ENCODE results near the gene TMEM163.

Gene TMEM163

DNA sequence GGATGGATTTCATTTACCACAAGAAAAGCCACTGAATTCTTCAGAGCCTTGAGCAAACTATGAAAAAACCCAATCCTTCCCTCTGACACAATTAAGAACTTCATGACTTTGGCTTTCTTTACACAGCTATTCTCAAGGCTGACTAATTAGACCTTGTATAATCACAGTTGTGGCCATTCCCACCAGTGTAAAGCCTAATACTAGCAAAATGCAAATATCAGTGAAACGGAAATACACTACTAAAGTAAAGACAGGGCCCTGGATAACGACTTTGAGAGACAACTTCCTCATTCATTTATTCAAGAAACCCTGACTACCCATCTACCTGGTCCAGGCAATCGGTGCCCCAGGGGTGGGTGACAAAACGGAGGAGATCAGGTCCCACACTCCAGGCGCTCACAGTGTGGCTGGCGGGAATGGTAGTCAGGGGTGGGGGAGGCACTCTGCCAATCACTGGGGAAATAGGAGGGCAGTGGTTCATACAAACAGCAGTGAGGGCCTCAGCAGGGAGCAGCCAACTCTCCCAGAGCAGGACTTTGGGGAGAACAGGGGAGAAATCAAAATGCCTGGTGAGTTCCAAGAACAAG lies 28.1 kb downstream of the TMEM163 start:
- no peak for DNase-seq

DNA sequence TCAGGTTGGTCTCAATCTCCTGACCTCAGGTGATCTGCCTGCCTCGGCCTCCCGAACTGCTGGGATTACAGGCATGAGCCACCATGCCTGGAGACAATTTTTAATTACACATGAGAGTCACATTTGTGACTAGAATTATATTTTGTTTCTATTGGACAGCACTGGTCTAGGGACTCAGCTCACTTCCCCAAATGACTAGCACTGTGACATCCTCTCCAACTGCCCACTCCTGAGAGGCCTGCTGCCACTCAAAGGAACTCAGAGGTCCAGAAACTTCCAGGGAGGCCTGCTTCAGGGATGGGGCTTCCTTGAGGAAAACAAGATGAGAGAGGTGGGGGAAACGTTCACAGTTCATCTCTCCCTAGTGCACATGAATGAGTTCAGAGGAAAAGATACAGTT lies 29.5 kb downstream of the TMEM163 start:
- no peak for DNase-seq

DNA sequence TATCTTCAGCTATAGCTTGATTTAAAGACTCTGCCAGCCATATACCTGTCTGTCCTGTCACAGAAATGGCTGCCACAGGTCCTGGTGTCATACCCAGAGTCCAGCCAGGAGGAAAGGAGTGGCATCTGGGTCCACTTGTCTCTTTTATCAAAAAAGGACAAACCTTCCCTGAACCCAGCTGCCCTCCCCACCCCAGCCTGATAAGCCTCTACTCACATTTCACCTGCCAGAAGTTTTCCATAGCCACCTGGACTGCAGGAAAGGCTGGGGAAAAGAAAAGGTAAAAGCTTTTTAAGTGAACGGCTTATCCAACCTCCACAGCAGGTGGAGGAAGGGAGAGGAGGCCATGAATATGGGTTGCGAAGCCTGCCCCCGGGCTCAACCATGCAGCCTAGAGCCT lies 32.8 kb downstream of the TMEM163 start:
- DNase-seq, result no peak

DNA sequence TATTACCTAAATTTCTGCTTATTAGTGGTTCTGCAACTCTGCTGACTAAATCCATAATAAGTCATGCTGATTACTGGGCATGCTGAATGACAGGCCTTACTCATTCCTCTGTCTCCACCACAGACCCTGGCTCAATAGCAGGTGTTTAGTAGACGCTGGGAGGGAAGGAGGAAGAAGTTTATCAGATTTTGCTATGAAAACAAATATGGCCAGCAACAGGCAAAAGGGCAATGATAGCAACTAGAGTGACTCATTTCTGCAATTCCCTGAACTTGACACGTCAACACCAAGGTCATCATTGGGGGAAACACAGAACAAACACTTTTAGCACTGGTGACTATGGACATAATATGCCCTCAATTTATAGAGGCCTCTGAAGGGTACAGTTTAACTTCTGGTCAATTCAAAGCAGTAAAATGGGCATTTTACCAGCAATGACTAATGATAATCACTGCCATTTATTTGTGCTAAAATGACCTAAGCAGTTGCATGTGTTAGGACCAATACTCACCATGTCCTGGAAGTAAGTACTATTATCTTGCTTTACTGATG lies 35.2 kb downstream of the TMEM163 start:
- no peak for DNase-seq

DNA sequence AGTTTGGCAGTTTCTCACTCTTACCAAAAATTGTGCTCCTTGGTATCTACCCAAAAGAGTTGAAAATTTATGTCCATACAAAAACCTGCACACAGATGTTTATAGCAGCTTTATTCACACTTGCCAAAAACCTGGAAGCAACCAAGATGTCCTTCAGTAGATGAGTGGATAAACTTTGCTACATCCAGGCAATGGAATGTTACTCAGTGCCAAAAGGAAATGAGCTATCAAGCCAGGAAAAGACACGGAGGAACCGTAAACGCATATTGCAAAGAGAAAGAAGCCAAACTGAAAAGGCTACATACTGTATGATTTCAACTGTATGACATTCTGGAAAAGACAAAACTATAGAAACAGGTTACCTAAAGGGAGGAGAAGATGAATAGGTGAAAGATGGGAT lies 36.1 kb downstream of the TMEM163 start:
- no peak for DNase-seq

DNA sequence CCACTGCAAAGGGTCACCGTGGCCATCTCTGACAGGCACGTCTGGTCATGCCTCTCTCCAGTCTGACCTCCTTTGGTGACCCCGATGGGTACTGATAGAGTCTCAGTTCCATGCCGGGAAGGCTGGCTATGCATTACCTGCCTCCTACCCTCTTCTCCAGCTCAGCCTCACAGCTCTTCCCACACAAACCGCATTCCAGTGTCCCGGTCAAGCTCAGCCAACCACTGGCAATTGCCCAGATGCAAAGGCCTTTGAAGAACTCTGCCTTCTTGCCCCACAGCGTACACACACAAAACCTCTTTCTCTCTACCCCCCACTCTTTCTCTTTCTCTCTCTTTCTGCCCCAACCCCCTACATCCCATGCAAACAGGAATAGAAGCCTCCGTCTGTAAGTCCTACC lies 37.6 kb downstream of the TMEM163 start:
- no peak for DNase-seq

DNA sequence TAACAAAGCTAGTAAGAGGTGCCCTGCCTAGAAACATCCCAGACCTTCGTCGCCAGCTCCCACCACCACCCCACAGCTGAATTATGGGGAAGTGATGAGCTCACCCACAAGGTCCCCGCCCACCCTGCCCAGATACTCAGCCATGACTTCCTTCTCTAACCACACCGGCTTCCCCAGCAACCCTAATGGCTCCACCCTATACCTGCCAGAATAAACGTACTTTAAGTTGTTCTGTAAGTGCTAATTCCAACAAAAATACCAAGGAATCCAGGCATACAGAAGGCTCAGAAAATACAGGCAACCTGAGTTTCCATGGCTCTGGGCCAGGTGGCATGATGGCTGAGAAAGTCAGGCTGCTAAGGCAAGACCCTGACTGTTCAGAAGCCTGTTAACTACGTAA lies 39.1 kb downstream of the TMEM163 start:
- peak; percentile 32 for DNase-seq

DNA sequence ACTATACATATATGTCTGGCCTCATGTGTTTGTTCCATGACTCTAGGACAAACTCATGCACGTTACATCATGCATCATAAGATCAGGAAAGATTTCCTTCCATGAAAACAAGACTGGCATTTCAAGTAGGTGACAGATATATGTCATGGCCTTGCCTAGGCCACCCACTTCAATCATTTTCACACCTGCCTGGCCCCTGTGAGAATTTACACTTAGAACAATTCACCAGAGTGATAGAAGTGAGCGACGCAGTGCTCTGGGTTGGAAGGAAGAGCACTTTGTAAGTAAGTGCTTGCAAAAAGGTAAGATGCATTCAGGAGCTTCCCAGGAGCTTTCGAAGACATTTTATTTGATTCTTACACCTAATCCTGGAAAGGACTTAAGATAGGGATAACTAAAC lies 39.5 kb downstream of the TMEM163 start:
- no peak for DNase-seq

DNA sequence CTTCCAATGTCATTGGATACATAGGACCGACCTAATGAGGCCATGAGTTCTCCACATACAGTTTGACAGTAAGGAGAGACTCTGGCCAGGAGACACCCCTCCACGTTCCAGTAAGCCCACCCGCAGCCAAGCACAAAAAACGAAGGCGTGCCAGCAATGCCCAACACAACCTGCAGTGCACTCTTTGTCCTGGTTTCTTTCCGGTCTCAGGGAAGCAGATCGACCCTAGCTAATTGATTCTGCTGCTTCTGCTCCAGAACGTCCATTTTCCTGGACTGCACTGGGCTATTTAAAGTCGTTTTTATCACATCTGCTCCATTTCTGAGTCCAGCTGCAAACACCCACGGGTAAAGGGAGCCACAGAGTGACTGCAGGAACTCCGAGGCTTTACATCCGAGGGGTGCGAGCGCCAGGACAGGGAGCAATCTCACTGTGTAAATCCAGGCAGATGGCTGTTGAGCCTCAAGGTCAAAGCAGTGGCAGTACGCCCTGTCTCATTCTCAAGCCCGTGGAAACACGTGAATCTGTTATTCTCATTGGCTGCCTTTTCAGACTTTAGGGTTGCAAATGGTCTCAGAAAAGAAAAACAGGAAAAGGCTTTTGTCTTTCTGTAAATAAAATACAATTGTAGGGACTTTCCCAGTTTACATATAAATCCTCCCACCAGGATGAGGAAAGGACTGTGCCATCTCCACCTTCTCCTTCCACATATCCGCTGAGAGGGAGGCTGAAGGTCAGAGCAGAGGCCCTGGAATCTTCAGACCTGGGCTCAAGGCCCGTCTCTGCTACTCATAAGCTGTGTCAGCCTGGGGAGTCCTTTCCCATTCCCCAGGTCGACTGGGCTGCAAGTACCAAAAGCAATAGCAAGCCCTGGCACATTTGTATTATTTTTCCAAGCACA lies 40.7 kb downstream of the TMEM163 start:
- peak; percentile 76 for DNase-seq

DNA sequence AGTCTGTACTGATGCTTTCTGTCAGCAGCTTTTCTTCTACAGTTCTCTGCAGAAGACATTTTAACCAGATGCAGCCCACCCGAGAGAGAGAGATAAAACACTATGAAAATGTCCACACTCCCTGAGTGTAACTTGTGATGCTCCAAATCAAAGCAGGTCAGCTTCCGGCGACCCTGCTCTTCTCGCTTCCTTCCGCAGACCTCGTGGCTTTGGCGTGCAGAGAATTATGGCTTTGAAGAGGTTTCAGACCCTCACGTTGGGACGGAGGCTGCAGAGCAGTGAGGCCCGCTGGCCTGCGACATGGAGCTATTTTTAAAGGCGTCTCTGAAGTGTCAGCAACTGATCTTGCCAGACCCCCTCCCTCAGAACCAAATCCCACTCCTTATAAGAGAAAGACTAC lies 41.8 kb downstream of the TMEM163 start:
- no peak for DNase-seq

DNA sequence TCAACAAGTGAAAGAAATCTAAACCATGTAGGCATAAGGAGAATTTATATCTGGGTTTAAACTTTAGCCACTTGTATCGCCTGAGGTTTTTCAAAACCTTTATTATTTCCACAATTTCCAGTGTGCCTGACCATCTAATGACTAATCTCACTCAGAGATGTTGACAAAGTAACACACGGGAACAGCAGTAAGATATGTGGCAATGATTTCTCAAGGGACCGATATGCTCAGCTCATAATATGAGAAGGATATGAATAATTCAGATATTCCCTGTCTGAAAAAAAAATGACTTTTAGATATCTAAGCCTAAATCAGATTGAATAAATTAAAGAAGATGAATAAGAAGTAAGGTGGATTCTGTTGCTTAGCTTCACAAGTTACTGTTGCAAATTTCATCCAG lies 43.5 kb downstream of the TMEM163 start:
- no peak for DNase-seq

DNA sequence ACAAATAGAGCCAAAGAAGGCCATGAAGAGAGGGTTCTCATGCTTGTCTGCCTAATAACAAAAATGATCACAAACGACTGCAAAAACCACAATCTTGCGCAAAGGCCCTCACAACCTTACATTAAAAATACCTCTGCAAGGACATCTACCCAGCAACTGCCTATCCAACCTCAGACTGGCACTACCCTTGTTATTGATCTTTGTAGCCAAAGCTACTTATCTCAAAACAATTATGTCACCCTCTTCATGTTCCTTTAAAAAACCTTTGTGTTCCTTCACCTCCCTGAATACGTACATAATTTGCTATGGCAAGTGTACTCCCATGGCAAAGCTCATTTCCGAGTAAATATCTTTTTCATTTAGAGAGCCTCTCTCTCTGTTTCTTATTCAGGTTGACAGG lies 44.1 kb downstream of the TMEM163 start:
- DNase-seq, result no peak

DNA sequence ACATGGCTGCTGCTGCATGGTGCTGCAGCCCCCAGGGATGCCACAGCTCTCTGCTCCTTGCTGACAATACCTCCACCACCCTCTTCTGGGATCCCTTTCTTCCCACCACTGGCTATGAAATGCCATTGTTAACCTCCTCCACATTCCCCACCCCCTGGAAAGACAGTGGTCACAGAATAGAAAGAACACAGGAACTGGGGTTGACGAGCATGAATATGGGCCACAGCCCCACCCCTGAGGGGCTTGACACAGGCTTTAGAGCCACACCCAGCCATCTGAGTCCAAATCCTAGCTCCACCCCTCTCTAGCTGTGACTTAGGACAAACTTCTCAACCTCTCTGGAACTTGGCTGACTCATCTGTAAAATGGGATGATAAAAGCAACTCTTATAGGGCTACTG lies 47.3 kb downstream of the TMEM163 start:
- DNase-seq, result no peak

DNA sequence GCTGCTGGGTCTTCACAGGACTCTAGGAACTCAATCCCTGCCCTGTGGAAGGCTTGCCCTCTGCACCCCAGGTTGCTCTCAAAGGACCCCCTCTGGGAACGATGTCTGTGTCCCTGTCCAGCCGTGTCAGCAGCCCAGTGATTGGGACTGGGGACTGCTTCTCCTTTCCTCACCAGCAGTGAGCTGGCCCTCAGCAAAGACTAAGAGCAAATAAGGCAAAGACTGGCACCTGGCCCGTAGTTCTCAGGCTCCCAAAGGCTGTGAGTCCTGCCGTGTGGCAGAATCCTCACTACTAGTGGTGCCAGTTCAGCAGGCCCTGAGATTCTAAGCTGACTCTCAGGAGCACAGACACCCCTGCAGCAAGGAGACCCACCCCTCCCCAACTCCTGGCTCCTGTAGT lies 47.8 kb downstream of the TMEM163 start:
- DNase-seq, result no peak

DNA sequence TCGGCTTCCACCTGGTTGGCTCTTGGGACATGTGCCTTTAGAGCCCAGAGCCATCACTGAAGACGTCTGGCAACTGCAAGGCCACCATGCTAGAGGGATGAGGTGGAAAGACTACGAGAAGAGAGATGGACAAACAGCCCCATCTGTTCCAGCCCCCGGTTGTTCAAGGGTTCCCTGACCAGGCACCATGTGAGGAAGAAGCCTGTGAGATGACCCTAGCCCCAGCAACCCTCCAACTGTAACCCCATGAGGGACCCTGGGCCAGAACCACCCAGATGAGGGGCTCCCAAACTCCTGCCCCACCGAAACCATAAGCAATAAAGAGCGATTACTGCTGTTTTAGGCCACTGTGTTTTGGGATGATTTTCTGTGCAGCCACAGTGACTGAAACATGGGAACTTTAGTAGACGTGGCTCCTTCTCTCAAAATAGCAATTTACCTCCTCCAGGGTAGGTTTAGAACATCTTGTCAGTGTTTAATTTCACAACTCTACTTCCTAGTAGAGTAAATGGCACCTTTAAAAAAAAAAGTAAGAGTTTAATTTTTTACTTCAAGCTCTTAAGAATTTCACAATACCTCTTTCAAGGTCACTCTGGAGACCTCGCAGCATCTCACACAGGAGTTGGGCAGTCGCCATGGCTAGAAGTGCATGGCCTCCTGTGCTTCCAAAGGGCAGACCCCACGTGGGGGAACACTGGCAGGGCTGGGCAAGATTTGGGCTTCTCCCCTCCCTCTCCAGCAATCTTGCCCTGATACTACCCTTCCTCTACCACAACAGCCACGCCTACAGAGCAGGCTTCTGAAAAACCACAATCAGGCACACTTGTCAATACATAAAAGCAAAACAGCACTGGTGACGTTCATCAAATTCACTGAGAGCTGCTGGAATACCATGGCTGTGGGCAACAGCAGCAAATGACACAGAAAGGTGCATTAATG lies 48.8 kb downstream of the TMEM163 start:
- no peak for DNase-seq

DNA sequence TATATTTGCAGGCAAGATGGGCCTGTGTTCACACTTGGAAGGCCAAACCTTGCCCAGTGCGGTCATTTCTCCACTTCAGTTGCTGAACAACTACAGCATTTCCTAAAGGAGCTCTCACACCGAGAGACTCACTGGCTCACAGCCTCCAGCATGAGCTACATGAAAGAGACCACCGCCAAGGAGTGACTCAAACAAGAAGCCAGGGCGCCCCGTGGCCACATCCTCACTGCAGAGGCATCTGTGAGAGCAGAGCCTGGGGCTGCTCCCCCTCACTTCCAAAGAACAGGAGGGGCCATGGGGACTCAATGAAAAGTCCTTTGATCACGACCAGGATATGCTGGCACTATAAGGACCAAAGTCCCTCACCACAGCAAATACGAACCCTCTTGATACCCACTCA lies 50.0 kb downstream of the TMEM163 start:
- DNase-seq, result no peak

DNA sequence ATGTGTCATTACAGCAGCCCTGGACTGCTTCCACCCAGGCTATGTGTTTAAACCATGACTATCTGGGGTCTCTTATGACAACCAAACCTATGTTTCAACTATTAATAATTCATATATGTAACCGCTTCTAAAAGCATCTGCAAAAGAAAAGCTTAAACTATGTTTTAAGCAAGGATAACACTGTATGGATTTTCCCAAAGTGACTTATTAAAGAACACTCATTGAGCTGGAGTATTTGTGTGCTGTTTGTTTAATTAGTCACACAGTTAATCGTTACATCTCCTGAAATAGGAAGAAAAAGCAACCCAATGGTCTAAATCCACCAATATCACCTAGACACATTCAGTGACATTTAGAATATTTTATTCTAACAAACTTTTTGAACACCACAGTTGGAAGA lies 51.3 kb downstream of the TMEM163 start:
- no peak for DNase-seq

DNA sequence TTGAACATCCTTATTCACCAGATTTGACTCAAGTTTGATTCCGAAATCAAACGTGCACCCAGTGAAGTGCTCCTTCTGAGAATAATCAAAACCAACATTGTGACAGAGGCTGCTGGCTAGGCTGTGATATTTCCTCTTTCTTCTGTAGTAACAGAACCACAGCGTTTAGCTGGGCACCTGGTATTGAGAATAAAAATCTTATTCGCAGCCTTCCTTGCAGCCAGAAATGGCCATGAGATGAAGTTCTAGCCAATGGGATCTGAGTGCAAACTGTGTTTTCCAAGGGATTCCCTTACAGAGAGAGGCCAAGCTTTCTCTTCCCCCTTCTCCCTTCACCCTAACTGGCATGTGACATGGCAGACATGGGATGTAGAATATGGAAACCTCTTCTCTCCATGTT lies 51.7 kb downstream of the TMEM163 start:
- DNase-seq, result no peak

DNA sequence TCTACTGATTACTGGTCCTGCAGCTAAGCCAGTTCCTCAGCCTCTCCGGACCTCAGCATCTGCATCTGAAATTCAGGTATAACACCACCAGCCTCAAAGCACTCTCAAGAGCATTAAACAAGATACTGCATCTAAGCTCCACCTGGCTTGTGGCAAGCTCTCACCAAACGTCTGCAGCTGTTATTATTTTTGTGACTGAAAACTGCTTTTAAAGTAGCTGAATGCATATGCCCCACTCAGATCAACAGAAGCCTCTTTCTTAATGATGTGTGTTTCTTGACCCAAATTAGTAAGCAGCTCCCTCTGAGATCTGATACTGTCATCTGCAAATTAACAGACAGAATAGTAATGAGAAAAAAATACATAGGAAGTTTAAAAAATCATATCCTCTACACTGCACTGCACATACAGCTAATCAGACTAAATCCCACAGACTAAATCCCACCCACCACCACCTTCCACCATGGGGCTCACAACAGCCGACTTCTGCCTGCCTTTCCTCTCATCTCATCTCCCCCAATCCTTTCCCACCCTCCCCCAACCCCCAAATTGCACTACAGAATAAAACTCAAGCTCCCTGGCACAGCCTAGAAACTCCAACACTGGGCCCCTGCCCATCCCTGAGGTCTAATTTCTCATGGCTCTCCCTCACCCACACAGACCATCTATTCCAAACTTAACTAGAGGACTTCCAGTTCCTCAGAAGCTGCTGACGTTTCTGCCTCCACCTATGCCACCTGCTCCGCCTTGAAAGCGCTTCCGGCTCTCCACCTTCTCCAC lies 52.9 kb downstream of the TMEM163 start:
- DNase-seq, result no peak

DNA sequence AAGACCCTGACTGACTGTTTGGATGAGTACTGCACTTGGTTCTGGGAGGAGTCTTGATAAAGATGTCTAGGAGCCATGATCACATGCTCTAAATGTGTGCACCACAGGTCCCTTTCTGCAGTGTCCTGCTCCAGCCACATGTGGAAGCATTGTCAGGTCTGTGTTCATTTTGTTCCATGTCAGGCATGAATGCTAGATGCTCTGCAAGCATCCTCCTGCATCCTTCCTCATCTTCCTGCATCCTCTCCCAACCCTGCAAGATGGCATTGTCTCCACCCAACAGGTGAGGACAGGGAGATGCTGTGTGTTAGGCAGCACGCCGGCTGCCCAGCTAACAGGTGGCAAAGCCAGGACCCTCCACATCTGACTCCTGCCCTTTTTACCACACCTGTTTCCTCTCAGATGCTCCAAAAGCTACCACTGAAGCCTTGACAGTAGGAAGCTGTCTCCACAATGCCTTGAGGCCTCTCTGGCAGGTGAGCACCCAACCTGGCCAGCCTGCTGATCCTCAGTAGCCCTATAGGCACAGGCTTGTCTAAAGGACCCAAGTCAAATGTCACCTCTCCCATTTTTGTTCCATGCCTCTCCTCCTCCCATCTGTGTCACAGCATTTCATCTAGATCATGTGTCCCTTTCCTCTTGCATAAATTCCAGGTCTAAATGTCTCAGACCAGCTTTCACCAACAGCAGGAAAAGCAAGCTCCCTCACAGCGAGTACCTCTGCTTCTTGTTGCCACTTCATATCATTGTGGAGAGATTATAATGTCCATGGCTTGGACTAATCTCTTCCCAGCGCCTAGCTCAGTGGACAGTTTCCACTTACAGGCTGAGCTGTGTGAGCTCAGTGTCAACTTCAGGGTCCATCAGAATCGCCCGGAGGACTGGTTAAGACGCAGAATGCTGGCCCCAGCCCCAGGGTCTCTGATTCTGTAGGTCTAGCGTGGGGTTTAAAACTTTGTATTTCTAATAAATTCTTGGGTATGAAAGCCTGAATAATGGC lies 55.0 kb downstream of the TMEM163 start:
- DNase-seq, result no peak

DNA sequence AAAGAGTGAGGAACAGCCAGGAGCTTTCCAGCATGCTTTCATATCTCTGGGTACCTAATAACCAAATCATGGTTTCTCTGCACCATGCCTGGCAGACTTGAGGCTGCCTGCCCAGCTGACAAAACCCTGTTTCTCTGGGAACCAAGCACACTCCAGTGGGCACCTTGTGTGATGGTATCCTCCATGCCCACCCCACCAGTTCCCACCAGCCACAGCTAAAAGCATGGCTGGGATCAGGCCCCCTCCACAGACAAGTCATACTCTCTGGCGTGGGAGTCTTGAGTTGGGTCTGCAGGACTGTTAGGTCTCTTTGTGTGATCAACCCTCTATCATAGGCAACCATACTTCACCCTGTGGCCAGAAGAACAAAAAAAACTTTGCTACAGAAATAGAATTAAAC lies 56.0 kb downstream of the TMEM163 start:
- no peak for DNase-seq

Measured in femur (tissue), 1 donor.